Heart right ventricle (tissue), 16 donors: Measurements from ENCODE around the gene SCAF8. TPM values are rescaled to one million over a fixed set of nuclear protein-coding genes. Genes with fewer than 3 reads are reported as not detected.

Experiments used
- ATAC-seq, 8 donors: fragments of 200-7000 bp; cut with Tn5 transposase; one replicate each; pipeline ENCODE4 v1.9.1; 2020; ENCODE audit warnings: mild to moderate bottlenecking in 8 of 8, moderate library complexity in 8 of 8, moderate number of reproducible peaks in 1 of 8
- DNase-seq, 2 donors: peaks; one replicate each; pipeline ENCODE4 v3.0.0-alpha.2; 2020
- H3K27ac ChIP-seq, 10 donors: fragments of 200-600 bp; sonication (generic) in 2 of 10; one replicate each; pipeline versions ENCODE4 v1.5.0 to v1.8.0; 2020 to 2022; ENCODE audit warnings: mild to moderate bottlenecking in 3 of 10
- H3K27me3 ChIP-seq, 7 donors: fragments of 200-600 bp; one replicate each; pipeline ENCODE4 v1.8.0; 2021 to 2022; ENCODE audit warnings: mild to moderate bottlenecking in 2 of 7
- H3K36me3 ChIP-seq, 9 donors: fragments of 200-600 bp; sonication (generic) in 1 of 9; one replicate each; pipeline versions ENCODE4 v1.5.0 to v1.8.0; 2020 to 2022; ENCODE audit warnings: mild to moderate bottlenecking in 2 of 9
- H3K4me1 ChIP-seq, 9 donors: fragments of 200-600 bp; sonication (generic) in 1 of 9; one replicate each; pipeline versions ENCODE4 v1.5.0 to v1.8.0; 2020 to 2022; ENCODE audit warnings: mild to moderate bottlenecking in 4 of 9
- H3K4me3 ChIP-seq, 10 donors: fragments of 200-600 bp; sonication (generic) in 2 of 10; one replicate each; pipeline versions ENCODE4 v1.5.0 to v1.8.0; 2020 to 2022; ENCODE audit warnings: mild to moderate bottlenecking in 7 of 10, moderate library complexity in 2 of 10
- H3K9me3 ChIP-seq, 11 donors: fragments of 200-600 bp in 10 of 11; sonication (generic) in 2 of 11; one replicate each; pipeline versions ENCODE4 v1.5.0 to v1.8.0; 2013 to 2022; ENCODE audit warnings: mild to moderate bottlenecking in 2 of 11, control low read depth in 1 of 11, moderate library complexity in 1 of 11
- WGBS, 2 donors: extraction: QIAGEN DNeasy Blood & Tissue Kit; methylation state at CpG; one replicate each; pipeline ENCODE4 v1.1.7; 2013; ENCODE audit warnings: inconsistent platforms in 1 of 2; 5-methylcytosine and 5-hydroxymethylcytosine counted together
- intact Hi-C, 10 donors: fragments of 100-400 bp; cut with DNase I; formaldehyde crosslinking; loops; one replicate each; pipeline versions ENCODE4 v1.11.1 to v1.14.2; 2022
- polyA plus RNA-seq, 2 donors: library from polyadenylated mRNA; stranded (reverse); fragments of 200-250 nt; gene quantifications; one replicate each; pipeline ENCODE4 v1.2.3, GENCODE V29; 2013
- total RNA-seq, 10 donors: library from RNA; stranded (reverse); fragmentation: NEBNext Ultra II Directional in 3 of 10; extraction: Animal tissue kit (Norgen Biotek cat#: 25700) in 3 of 10; gene quantifications; one replicate each; pipeline versions ENCODE4 v1.2.1 to v1.2.4, GENCODE V29; 2021 to 2023
- TF ChIP-seq, protein P1 (sequence below), 9 donors: fragments of 200-600 bp; sonication (generic) in 2 of 9; IDR thresholded peaks; one replicate each; pipeline versions ENCODE4 v1.5.0 to v1.8.0; 2021 to 2022; ENCODE audit warnings: antibody characterized with exemption in 9 of 9, mild to moderate bottlenecking in 5 of 9, moderate library complexity in 1 of 9
- donor health status: Arrhythmogenic right ventricular cardiomyopathy.
- donor health status: ischemic (EF 13 %, LVEDD 7.1; RV severe dilation, severe dysfunction).
- donor health status: healthy with polysubstance abuse.
- donor health status: DM: no; HTN: yes; CAD: no.
- donor health status: DM: no; HTN: no; CAD: no.
- donor health status: ischemic (EF 25% LVEDD 6.9; RV normal size, moderate dysfunction).
- donor health status: ischemic (EF 25% LVEDD 5.7; RV mildly dilated, moderate dysfunction).
- donor health status: healthy.
- donor health status: DM: yes; HTN: yes; CAD: no.
- donor health status: Ischemic cardiomyopathy.
- donor health status: ischemic (EF 35%, LVEDD 5.7; RV mildly dilated, moderate dysfunction).
- donor health status: nonischemic (EF 11% LVEDD 7.7; RV severe dilation, severe dysfunction).
- donor health status: DM: yes; HTN: yes; CAD: no.
- donor health status: PGD.
- donor health status: ischemic (EF 29% LVEDD 5.4; RV normal size, mild dysfunction).
- donor health status: nonischemic (EF 23%, LVEDD 6.1; RV moderate dilation, normal function).

SCAF8 gene
- total and polyA plus RNA-seq, 12 donors: 6.7 to 96.1 (median 62.8) TPM

DNA sequence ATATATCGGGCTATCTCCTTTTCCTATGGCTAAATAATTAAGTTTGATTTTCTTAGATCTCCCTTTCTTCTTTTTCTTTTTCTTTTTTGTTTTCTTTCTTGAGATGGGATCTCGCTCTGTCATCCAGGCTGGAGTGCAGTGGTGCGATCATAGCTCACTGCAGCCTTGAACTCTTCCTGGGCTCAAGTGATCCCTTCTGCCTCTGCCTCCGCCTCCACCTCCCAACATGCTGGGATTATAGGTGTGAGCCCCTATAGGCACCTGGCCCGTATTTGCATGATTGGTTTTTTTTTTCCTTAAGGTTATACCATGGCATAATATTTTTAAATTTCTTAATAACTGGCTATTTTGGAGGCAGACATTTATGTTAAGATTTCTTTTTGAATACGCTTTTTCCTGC is 106.3 kb downstream of the SCAF8 start:
- TF ChIP-seq, protein P1, sequence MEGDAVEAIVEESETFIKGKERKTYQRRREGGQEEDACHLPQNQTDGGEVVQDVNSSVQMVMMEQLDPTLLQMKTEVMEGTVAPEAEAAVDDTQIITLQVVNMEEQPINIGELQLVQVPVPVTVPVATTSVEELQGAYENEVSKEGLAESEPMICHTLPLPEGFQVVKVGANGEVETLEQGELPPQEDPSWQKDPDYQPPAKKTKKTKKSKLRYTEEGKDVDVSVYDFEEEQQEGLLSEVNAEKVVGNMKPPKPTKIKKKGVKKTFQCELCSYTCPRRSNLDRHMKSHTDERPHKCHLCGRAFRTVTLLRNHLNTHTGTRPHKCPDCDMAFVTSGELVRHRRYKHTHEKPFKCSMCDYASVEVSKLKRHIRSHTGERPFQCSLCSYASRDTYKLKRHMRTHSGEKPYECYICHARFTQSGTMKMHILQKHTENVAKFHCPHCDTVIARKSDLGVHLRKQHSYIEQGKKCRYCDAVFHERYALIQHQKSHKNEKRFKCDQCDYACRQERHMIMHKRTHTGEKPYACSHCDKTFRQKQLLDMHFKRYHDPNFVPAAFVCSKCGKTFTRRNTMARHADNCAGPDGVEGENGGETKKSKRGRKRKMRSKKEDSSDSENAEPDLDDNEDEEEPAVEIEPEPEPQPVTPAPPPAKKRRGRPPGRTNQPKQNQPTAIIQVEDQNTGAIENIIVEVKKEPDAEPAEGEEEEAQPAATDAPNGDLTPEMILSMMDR (IDR thresholded peaks at IDR 0.05): no peak
- intact Hi-C loops: no loop called here
- Histone ChIP-seq H3K9me3 (no peaks in the 10 kb centered on the region), H3K4me3 (no peak overlapping the region), H3K27ac (no peak overlapping the region), H3K27me3 (no peaks in the 10 kb centered on the region), H3K4me1 (peaks cover 0 to 44% (median 31%) of the 10 kb centered on the region in 9 donors), H3K36me3 (peaks cover 0 to 26% (median 8%) of the 10 kb centered on the region in 9 donors)
- DNase-seq (no peak), ATAC-seq (no peak)
- WGBS, 2 donors: 97% methylated on average over 6 of the region's 6 CpGs

DNA sequence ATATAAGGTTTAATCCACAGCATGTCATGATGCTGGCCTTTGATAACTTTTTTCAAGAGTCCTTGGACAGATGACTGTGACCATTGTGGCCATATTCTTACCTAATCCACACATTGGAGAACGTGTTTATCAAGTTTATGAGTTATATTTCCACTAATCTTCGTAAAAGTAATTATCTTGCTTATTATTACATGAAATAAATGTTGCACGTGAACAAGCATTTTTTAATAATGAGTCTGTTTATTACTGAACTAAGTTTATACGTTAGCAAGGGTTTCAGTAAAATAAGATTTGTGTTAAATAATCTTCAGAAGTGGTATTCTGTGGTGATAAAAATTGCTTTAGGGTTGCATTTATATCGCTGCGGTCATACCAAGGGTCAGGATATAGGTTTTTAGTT is 107.1 kb downstream of the SCAF8 start:
- intact Hi-C loops: no loop called here
- no peak for DNase-seq
- no peak overlapping the region for H3K4me3 ChIP-seq
- 97 to 98% methylated on average over 6 of the region's 6 CpGs for WGBS, 2 donors
- TF ChIP-seq, protein P1 (IDR thresholded peaks at IDR 0.05): no peak
- H3K27me3 ChIP-seq: no peaks in the 10 kb centered on the region
- H3K9me3 ChIP-seq: no peaks in the 10 kb centered on the region
- H3K27ac ChIP-seq: no peak overlapping the region
- peaks cover 0 to 26% (median 5%) of the 10 kb centered on the region in 9 donors for H3K36me3 ChIP-seq
- peaks cover 0 to 36% (median 25%) of the 10 kb centered on the region in 9 donors for H3K4me1 ChIP-seq
- ATAC-seq: no peak

DNA sequence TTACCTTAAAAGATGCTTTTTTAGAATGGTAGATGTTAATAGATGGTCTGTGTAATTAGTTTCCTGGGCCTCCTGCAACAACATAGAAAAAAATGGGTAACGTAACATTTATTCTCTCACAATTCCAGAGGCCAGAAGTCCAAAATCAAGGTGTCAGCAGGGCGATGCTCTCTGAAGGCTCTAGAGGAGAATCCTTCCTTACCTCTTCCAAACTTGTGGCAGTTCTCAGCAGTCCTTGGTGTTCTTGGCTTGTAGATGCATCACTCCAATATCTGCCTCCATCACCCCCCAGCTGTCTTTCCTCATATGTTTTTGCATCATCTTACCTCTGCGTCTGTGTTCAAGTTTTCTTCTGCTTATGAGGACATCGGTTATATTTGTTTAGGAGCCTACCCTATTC is 107.9 kb downstream of the SCAF8 start:
- ATAC-seq (peak in 1 of 8 donors; percentile 35), DNase-seq (no peak)
- peaks cover 0 to 26% (median 5%) of the 10 kb centered on the region in 9 donors for H3K36me3 ChIP-seq
- H3K4me3 ChIP-seq: no peak overlapping the region
- WGBS, 2 donors: 96 to 97% methylated on average over 4 of the region's 4 CpGs
- H3K4me1 ChIP-seq: peaks cover 0 to 33% (median 22%) of the 10 kb centered on the region in 9 donors
- no peak overlapping the region for H3K27ac ChIP-seq
- intact Hi-C loops: no loop called here
- TF ChIP-seq, protein P1 (IDR thresholded peaks at IDR 0.05): no peak
- no peaks in the 10 kb centered on the region for H3K9me3 ChIP-seq
- H3K27me3 ChIP-seq: no peaks in the 10 kb centered on the region

DNA sequence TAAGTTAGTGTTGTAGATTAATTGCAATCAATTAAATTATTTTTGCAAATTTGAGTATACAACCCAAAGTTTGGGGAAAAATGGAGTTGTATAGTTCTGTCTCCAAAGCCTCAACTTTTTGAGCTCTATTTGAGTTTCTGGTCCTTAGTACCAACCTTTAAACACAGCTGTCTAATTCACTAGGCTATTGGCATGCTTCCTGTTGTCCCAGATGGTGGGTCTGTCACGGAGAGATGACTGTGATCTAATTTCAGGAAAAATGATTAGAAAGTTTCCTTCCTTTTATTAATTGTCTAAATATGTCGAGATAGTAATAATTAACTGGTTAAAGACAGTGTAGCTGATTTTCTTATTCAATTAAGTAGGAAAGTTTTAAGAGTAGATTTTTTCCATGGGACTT is 109.6 kb downstream of the SCAF8 start:
- 27 to 31% methylated on average over 2 of the region's 2 CpGs for WGBS, 2 donors
- Histone ChIP-seq H3K4me1 (peaks cover 0 to 40% (median 21%) of the 10 kb centered on the region in 9 donors), H3K27me3 (no peaks in the 10 kb centered on the region), H3K4me3 (no peak overlapping the region), H3K27ac (peak overlapping the region in 1 of 10 donors; percentile 37), H3K9me3 (no peaks in the 10 kb centered on the region), H3K36me3 (peaks cover 0 to 19% (median 5%) of the 10 kb centered on the region in 9 donors)
- DNase-seq (no peak), ATAC-seq (peak in 1 of 8 donors; percentile 47)
- intact Hi-C loops: no loop called here
- TF ChIP-seq, protein P1 (IDR thresholded peaks at IDR 0.05): no peak
